SK-N-MC (cell line): Measurements from ENCODE around the gene GPRC5D.

Experiments
- DNase-seq: peaks from one replicate; pipeline ENCODE4 v3.0.0-alpha.2; 2011; ENCODE audit warnings: low read depth, low spot score
- H3K27ac ChIP-seq: fragments of 200-600 bp; sonication (generic); 2 replicates; pipeline ENCODE4 v1.5.1; 2016; ENCODE audit warnings: mixed run types
- H3K36me3 ChIP-seq: fragments of 200-600 bp; sonication (generic); 2 replicates; pipeline ENCODE4 v1.6.1; 2017; ENCODE audit warnings: antibody characterized with exemption, low read length, mixed read lengths; ENCODE audit not compliant: insufficient read depth
- H3K4me3 ChIP-seq: fragments of 200-600 bp; sonication (generic); 2 replicates; pipeline ENCODE4 v1.5.1; 2016
- H3K9ac ChIP-seq: fragments of 200-600 bp; sonication (generic); 2 replicates; pipeline ENCODE4 v1.8.0; 2017; ENCODE audit warnings: mixed run types, mixed read lengths; ENCODE audit not compliant: insufficient read length
- H3K9me3 ChIP-seq: fragments of 200-600 bp; sonication (generic); 2 replicates; pipeline ENCODE4 v1.6.1; 2017; ENCODE audit warnings: low read depth, mild to moderate bottlenecking, antibody characterized with exemption, low read length, moderate library complexity, mixed read lengths
- EZH2 ChIP-seq: fragments of 200-600 bp; sonication (generic); IDR thresholded peaks from one replicate; pipeline ENCODE4 v1.6.1; 2017; ENCODE audit warnings: antibody characterized with exemption
- FOXP2 ChIP-seq: optimal IDR thresholded peaks from 2 replicates; pipeline ENCODE3; 2011; ENCODE audit warnings: mild to moderate bottlenecking, moderate library complexity; ENCODE audit not compliant: insufficient read depth; ENCODE audit errors: extremely low read length, control extremely low read depth
- POLR2AphosphoS5 ChIP-seq: IDR thresholded peaks from 2 replicates; pipeline ENCODE4 v1.6.1; 2012; ENCODE audit warnings: mild to moderate bottlenecking, low read depth, low read length, borderline replicate concordance

The GPRC5D gene

GRCh38 chr12:12951504-12951903, 466 bp downstream of the GPRC5D start:
- no peaks in the 10 kb centered on the region for H3K9me3 ChIP-seq
- TF ChIP-seq EZH2 (no peak), FOXP2 (no peak), POLR2AphosphoS5 (no peak)
- H3K27ac ChIP-seq = no peak overlapping the region
- no peaks in the 10 kb centered on the region for H3K36me3 ChIP-seq
- H3K4me3 ChIP-seq = no peak overlapping the region
- no peak overlapping the region for H3K9ac ChIP-seq
- DNase-seq = no peak

- Histone ChIP-seq H3K27ac (no peak overlapping the region), H3K9ac (no peak overlapping the region), H3K36me3 (no peaks in the 10 kb centered on the region), H3K9me3 (no peaks in the 10 kb centered on the region), H3K4me3 (no peak overlapping the region)
- DNase-seq = no peak
- TF ChIP-seq EZH2 = no peak
- TF ChIP-seq POLR2AphosphoS5 = no peak
- TF ChIP-seq FOXP2 = no peak
Measured at GRCh38 chr12:12947902-12948301, 4.1 kb downstream of the GPRC5D start.

GRCh38 chr12:12946686-12947355, 5.1 kb downstream of the GPRC5D start:
- no peak for DNase-seq
- TF ChIP-seq POLR2AphosphoS5 (no peak), EZH2 (no peak), FOXP2 (no peak)

GRCh38 chr12:12945591-12945990, 6.4 kb downstream of the GPRC5D start:
- Histone ChIP-seq H3K9me3 (no peaks in the 10 kb centered on the region), H3K36me3 (no peaks in the 10 kb centered on the region), H3K27ac (no peak overlapping the region), H3K9ac (no peak overlapping the region), H3K4me3 (no peak overlapping the region)
- no peak for DNase-seq
- TF ChIP-seq EZH2 = no peak
- TF ChIP-seq FOXP2 = no peak
- no peak for TF ChIP-seq POLR2AphosphoS5

More at GRCh38 chr12:12946686-12947355, 5.1 kb downstream of the GPRC5D start:
- Histone ChIP-seq H3K27ac (no peak overlapping the region), H3K9me3 (no peaks in the 10 kb centered on the region), H3K9ac (no peak overlapping the region), H3K4me3 (no peak overlapping the region), H3K36me3 (no peaks in the 10 kb centered on the region)

- no peaks in the 10 kb centered on the region for H3K36me3 ChIP-seq
Measured at GRCh38 chr12:12943586-12944260, 8.2 kb downstream of the GPRC5D start.

GRCh38 chr12:12941450-12942350, 10.3 kb downstream of the GPRC5D start:
- no peak overlapping the region for H3K4me3 ChIP-seq
- no peak overlapping the region for H3K27ac ChIP-seq
- no peaks in the 10 kb centered on the region for H3K9me3 ChIP-seq
- H3K36me3 ChIP-seq = no peaks in the 10 kb centered on the region
- no peak for DNase-seq
- no peak overlapping the region for H3K9ac ChIP-seq
- TF ChIP-seq EZH2 (no peak), POLR2AphosphoS5 (no peak), FOXP2 (no peak)

More at GRCh38 chr12:12943586-12944260, 8.2 kb downstream of the GPRC5D start:
- no peak for TF ChIP-seq EZH2
- no peak for TF ChIP-seq FOXP2
- no peak for TF ChIP-seq POLR2AphosphoS5
- no peak for DNase-seq
- Histone ChIP-seq H3K9me3 (no peaks in the 10 kb centered on the region), H3K9ac (no peak overlapping the region), H3K27ac (no peak overlapping the region), H3K4me3 (no peak overlapping the region)

GRCh38 chr12:12939888-12940287, 12.1 kb downstream of the GPRC5D start:
- no peaks in the 10 kb centered on the region for H3K36me3 ChIP-seq
- TF ChIP-seq FOXP2 (no peak), EZH2 (no peak), POLR2AphosphoS5 (no peak)
- no peak overlapping the region for H3K27ac ChIP-seq
- no peak overlapping the region for H3K9ac ChIP-seq
- H3K9me3 ChIP-seq = no peaks in the 10 kb centered on the region
- DNase-seq = no peak
- no peak overlapping the region for H3K4me3 ChIP-seq

- no peak overlapping the region for H3K27ac ChIP-seq
- no peak for DNase-seq
- no peak overlapping the region for H3K4me3 ChIP-seq
- H3K9me3 ChIP-seq = no peaks in the 10 kb centered on the region
- H3K9ac ChIP-seq = no peak overlapping the region
- H3K36me3 ChIP-seq = no peaks in the 10 kb centered on the region
- TF ChIP-seq POLR2AphosphoS5 = no peak
- no peak for TF ChIP-seq FOXP2
- TF ChIP-seq EZH2 = no peak
Measured at GRCh38 chr12:12938541-12938940, 13.4 kb downstream of the GPRC5D start.
